HG02970 (cell line): ENCODE results near the gene CALCB.

Experiments used
- ATAC-seq: cut with Tn5 transposase; IDR thresholded peaks from one replicate; pipeline ENCODE4 v1.9.1; 2021; ENCODE audit warnings: mild to moderate bottlenecking, moderate library complexity, moderate number of reproducible peaks; ENCODE audit not compliant: unreplicated experiment, low FRiP score

The CALCB gene

DNA sequence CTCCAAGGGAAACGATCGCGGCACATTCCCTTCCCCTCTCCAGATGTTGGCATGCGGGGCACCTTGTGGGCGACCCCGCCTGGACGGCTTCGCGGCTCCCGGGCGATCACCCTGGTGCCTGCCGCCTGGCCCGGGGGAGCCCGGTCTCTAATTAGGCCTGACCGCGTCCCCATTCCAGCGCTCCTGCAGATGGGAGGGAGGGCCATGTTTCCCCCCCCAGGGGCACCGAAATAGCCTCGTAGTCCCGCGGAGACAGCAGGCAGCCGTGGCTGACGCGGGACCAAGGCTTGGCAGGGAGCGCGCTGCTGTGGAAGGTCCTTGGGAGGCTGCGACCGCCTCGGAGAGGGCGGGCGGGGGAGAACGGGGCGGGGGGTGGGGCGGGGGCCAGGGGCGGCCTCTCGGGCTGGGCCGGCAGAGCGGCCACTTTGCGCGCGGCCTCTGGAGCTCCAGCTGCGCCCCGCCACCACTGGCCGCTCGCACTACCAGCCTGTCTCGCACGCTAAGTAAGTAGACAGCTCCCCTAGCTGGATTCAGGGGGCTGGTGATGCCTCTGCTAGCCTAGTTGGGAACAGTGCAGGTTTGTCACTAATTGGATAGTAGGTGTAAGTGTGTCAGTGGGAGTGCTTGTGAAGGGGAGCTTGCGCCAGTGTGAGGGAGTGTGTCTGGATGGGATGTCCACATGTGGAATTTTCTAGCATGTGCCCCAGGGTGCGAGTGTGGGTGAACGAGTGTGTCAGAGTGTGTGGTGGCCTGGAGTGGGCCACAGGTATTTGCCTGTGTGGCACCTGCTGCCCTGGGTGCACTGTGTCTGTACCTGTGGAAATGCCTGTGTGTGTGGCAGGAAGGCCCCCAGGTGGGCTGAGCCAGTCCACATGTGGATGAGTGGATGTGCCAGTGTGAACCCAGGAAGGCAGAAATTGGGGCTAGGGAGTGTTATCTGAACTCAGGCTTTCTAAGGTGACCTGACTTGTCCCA lies 41.4 kb downstream of the CALCB start, which contains the start of gene INSC:
TSS of gene INSC (plus strand) at position 423 of the 975 bp plus-strand sequence. CDS start 34,252 bp downstream, outside the sequence.
- ATAC-seq, result no peak

DNA sequence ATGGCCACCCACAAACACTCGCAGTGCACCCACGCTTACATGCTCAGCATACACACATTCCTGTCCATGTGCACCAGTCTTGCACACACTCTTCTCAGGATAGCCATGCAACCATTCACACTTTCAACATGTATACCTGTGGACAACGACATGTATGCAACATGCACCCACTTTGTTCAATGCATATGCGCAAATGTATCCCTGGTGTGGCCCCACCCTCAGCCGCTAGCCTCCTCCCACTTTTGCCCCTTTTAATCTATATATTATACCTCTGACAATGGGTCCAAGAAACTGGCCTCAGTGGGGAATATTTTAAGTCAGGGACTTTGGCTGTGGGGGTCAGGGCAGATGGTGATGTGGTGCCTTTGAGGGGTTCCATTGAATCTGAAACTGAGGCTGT lies 42.3 kb downstream of the CALCB start:
- no peak for ATAC-seq

DNA sequence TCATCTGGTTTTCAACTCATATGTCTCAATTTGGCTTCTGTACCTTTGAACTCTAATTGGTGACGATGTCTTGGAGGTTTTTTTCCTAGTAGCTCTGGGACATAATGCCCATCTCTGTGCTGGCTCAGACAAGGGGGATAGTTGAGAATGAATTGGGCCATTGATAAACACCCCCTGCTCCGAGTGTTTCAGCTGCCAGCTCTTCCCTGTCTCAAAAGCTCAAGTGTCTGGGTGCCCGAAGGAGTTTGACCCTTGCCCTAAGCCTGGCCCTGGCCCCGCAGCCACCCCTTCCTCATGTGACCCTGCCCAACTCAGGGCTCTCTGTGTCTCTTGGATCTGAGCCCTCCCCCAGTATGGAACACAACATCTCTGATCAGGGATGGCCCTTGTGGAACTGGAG lies 44.4 kb downstream of the CALCB start:
- ATAC-seq, result no peak

DNA sequence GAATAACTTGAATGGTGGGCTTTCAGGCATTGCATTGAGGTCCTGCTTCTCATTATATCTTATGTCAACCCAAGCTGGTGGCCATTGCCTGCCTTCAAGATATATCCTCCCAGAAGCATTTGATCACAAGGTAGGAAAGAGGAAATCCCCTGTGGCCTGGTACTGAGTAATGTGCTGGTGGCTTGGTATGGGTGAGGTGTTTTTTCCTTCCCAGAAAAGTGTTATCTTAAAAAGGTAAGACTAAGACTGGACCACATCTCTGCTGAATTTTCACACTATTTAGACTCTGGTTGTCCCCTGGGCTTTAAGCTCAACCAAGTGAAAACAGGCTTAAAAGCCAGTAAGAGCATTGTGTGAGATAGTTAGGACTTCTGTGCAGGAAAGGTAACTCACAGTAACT lies 45.0 kb downstream of the CALCB start:
- ATAC-seq, result no peak

DNA sequence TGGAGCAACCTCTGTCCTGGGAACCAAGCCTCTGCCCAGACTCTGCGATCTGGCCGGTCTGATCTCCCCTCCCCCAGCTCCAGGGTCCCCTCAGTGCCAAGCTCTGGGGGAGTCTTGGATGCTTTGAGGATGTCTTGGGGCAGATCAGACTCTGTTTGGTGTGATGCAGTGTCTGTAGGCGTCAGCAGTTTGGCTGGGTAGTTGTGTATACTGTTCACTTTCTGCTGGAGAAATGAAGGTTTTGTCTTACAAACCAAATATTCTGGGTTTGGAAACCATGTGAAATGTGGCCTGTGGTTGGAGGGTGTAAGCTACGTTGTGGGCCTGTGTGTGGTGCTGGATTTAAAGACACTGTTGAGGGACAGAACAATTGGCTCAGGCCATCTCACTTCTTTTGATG lies 46.0 kb downstream of the CALCB start:
- no peak for ATAC-seq

DNA sequence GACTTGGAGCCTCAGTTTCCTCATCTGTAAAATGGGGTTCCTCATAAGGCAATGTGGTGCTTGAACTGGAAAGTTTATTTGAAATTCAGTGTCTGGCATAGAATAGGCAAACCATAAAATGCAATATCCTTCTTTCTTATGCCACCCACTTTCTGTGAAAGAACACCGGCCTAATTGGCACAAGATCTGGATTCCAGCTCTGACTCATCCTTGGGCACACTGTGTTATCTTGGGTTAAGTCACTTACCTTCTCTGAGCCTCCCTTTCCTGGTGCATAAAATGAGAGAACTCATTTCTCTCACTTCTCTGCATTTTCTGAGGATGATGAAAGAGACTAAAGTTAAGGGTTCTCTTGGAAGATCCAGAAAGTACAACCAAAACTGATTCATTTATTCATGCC lies 46.4 kb downstream of the CALCB start:
- ATAC-seq, result no peak

DNA sequence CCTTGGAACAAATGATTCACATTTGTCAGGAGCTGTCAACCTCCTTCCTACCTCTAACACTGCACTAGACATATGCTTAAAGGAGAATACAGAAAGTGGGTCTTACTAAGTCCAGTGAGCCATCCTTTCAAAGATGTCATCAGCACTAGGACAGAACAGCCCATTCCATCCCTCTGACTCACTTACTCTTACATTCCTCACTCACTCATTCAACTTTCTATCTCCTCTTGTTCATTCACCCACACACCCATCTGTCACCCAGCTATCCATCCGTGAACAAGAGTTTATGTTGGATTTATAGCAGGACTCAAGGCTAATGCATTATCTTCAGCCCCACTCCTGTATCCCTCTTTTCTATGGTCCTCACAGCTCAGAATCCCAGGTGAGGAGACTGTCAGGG lies 50.5 kb downstream of the CALCB start:
- no peak for ATAC-seq

DNA sequence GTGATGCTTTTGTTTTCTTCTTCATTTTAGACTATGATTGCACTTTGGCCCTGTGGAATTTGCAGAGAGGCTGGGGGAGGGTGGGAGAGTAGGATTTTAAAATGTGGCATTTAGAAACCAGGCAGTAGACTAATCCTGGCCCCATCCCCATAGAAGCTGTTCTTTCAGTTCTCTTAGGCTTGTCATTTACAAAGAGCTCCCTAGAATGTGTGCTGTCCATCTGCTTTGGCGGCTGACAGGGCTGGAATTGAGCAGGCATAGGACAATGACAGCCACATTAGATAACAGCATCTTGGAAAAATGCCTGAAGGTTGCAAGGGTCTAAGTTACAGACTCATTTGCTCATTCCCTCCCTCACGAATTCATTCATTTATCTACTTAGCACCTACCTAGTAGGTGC lies 51.1 kb downstream of the CALCB start:
- no peak for ATAC-seq

DNA sequence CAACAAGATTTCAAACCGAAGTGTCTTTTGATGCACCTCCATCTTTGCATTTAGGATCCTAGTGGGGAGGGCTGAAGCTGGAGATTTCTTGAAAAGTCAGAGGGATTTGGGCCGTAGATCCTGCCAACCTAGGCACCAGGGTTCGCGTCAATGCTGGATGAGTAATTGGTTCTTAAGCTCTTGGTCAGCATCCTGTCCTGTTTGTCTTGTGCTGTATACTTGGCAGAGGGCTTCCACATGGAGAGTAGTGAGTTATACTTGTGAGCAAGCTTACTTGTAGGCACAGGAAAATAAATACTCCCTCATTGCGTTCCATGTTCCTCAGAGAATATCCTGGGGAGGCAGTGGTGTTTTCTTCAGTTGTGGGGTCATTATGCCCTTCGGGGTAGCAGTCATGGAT lies 53.9 kb downstream of the CALCB start:
- no peak for ATAC-seq
